AG20443 (cell line): ENCODE measurements around the gene ANKRD42.
A peak's percentile ranks its signal among the peaks of the same experiment; 100 is the strongest.

Source experiments
- DNase-seq: peaks from one replicate; pipeline ENCODE4 v3.0.0; 2012; ENCODE audit warnings: low spot score, mixed read lengths

ANKRD42 gene

GRCh38 chr11:83193315-83194280, at the start of gene ANKRD42:
Gene ANKRD42 (plus strand): TSS chr11:83193712. CDS start chr11:83194671, 959 bp downstream.
- DNase-seq, result peak; percentile 96

DNA sequence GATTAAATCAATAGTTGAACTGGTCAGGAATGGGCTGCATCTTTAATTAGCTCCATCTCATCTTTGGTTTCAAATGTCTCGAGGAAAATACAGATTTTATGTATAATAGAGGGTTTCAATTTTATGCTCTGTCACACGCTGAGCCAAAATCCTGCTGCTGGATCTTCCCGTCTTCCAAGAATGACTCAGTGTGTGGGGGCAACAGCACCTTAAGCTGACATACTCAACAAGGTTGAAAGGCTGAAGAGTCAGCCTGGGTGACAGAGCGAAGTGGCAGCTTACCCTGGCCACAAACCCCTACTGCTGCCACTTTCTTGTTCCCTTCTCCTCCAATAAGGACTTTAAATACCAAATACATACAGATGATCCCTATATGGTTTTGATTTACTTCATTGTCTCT, 45.6 kb upstream of the ANKRD42 start:
- DNase-seq, result no peak

GRCh38 chr11:83150450-83150849, 43.1 kb upstream of the ANKRD42 start:
- DNase-seq, result no peak

- no peak for DNase-seq
Observed at GRCh38 chr11:83151274-83151977, 42.1 kb upstream of the ANKRD42 start.

DNA sequence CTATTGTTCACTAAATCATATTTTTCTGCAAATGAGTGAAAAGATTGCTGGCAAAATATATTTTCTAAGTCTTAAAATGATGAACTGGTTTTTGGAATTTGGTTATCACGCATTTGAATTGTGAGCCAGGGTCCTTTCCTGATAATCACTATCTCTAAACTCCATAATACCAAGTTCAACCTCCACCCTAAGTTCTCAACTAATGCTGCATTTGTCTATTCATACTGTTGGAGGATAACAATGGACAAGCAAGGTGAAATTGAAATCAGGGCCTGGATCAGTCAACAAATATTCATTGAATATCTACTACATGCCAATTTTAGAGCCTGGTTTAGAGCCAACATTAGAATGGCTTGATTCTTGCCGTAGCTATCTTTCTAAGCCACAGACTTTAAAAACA, 41.2 kb upstream of the ANKRD42 start:
- no peak for DNase-seq

DNA sequence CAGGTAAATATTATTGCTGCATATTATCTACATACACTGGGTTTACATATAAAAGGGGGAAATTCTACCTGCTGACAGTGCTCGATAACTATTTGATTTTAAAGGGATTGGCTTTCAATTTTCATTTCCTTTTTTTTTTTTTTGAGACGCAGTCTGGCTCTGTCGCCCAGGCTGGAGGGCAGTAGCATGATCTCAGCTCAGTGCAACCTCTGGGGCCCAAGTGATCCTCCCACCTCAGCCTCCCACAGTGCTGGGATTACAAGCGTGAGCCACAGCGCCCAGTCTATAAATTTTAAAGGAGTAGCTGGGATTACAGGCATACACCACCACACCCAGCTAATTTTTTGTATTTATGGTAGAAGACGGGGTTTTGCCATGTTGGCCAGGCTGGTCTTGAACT, 39.7 kb upstream of the ANKRD42 start:
- DNase-seq, result no peak

DNA sequence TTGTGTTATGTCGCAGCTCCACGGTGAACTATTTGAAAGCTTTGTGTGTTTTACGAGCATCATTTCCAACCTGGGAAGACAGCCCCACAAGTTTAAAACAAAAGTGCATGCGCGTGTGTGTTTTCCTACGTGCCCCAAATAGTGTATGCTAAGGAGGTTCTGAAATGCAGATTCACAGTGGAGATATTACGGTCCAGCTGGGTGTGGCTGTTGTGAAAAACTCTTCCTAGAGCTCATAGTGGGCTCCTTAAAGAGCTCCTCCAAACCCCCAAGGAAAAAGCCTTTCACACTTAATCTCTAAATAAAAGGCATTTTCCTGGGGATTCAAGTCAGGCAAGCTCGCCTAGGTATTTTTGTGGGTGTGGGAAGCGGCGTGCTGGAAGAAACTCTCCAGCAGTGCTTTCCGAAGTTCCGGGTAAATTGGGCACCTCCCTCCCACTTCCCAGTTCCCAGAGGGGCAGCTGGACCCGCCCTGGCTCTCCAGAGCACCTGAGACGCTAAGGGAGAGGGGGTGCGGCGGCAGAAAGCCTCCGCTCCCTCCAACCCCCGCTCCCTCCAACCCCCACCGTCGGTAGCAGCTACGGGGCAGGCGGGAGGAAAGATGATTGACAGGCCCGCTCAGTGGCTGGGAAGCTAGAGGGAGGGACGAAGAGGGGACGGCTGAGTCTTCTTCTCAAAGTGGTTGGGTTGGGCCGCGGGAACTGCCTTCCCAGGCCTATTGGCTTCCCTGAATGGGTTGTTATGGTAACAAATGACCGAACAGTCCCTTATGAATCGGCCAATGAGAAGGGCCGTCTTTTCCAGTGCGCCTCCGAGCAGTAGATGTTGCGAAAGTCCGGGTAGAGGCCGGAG, 37.1 kb upstream of the ANKRD42 start:
- DNase-seq, result peak; percentile 98

DNA sequence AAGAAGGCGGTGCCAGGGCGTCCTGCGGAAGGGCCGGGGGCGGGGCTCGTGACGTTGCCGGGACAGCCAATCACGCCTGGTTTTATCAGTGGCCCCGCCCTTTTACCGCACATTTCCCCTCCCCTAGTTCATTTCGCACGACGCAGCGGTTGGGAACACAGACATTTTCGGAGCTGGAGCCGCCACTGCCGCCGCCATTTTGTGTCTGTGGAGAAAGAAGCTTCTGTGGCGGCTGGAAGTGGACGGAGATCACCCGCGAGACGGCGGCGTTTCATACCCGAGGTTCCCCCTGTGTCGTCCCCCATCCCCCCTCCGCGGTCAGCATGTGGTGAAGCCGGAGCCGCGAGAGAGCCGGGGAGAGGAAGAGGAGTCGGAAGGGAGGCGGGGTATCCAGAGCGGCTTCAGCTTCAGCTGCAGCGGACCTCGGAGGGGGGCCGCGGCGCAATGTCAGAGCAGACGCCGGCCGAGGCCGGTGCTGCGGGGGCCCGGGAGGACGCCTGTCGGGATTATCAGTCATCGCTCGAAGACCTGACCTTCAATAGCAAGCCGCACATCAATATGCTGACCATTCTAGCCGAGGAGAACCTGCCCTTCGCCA, 36.4 kb upstream of the ANKRD42 start, which contains the start of gene PCF11:
TSS of gene PCF11 (plus strand) at position 136 of the 598 bp plus-strand sequence. CDS start at position 445, 309 bp downstream.
- peak; percentile 48 for DNase-seq

GRCh38 chr11:83157594-83158356, 35.7 kb upstream of the ANKRD42 start:
- DNase-seq, result peak; percentile 57

GRCh38 chr11:83158357-83158786, 35.1 kb upstream of the ANKRD42 start:
- no peak for DNase-seq

- no peak for DNase-seq
Observed at GRCh38 chr11:83158965-83159901, 34.3 kb upstream of the ANKRD42 start.

- DNase-seq, result peak; percentile 11
Observed at GRCh38 chr11:83159902-83160865, 33.3 kb upstream of the ANKRD42 start.

- no peak for DNase-seq
Observed at GRCh38 chr11:83161610-83162199, 31.8 kb upstream of the ANKRD42 start.

DNA sequence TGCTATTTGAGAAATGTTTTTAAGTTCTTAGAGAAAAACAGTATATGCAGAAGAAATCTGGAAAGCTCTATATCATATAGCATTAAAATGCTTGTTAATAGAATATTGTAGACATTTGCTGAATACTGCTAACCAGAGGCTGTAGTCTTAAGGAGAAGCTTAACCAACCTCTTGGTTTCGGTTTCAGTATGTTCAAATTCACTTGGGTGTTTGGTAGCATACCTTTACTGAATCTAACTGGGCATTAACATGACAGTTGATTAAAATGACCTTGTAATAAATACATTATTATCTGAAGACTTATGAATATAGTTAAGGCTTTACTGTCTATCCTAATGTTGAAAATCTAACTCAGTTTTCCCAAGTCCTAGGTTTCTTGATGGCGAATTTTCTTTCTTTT, 31.1 kb upstream of the ANKRD42 start:
- DNase-seq, result no peak

DNA sequence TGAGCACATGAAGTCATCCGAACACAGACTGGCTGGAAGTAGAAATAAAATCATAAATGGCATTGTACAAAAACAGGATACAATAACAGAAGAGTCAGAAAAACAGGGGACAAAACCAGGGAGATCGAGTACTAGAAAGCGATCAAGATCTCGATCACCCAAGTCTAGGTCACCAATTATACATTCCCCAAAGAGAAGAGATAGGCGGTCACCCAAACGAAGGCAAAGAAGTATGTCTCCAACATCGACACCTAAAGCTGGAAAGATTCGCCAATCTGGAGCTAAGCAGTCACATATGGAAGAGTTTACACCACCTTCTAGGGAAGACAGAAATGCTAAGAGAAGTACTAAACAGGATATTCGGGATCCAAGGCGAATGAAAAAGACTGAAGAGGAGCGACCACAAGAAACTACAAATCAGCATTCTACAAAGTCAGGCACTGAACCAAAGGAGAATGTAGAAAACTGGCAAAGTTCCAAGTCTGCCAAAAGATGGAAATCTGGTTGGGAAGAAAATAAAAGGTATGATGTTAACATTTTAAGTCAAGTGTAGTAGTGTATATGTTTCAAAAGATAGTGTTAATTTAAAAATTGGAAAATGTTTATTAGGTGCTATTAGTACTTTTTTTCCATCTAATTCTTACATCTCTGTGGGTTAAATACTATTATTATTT, 27.2 kb upstream of the ANKRD42 start:
- no peak for DNase-seq

- no peak for DNase-seq
Observed at GRCh38 chr11:83168756-83169155, 24.8 kb upstream of the ANKRD42 start.

- DNase-seq, result no peak
Observed at GRCh38 chr11:83170865-83171264, 22.6 kb upstream of the ANKRD42 start.
